ENCODE results near the gene MCM5.

GRCh38 chr22:35380013-35380412 is 19.9 kb upstream of the MCM5 start:
- no peak for TF ChIP-seq POLR2AphosphoS5 (IDR thresholded peaks at IDR 0.05; ENCODE audit: low read depth, low read length)
- no peak for TF ChIP-seq POLR2A (IDR thresholded peaks at IDR 0.05; ENCODE audit: low read depth, low read length)
